Trophoblast cell (in vitro differentiated cells and primary cell): ENCODE results near the gene SMYD3.

Experiments
- DNase-seq, 2 donors: peaks; one replicate each; pipeline ENCODE4 v3.0.0-alpha.2; 2016
- H2AFZ ChIP-seq: 2 replicates; pipeline ENCODE4 v1.6.1; 2013; ENCODE audit warnings: low read length, moderate library complexity, mild to moderate bottlenecking; ENCODE audit not compliant: insufficient read depth, poor library complexity
- H2AK5ac ChIP-seq: 2 replicates; pipeline ENCODE4 v1.6.1; 2013; ENCODE audit warnings: mild to moderate bottlenecking, low read length
- H2BK120ac ChIP-seq: 2 replicates; pipeline ENCODE4 v1.6.1; 2013; ENCODE audit warnings: low read length, mild to moderate bottlenecking, moderate library complexity; ENCODE audit not compliant: insufficient read depth, poor library complexity
- H2BK12ac ChIP-seq: 2 replicates; pipeline ENCODE4 v1.6.1; 2013; ENCODE audit warnings: mild to moderate bottlenecking, low read length, moderate library complexity
- H2BK5ac ChIP-seq: 2 replicates; pipeline ENCODE4 v1.6.1; 2013; ENCODE audit warnings: low read length, low read depth, moderate library complexity, mild to moderate bottlenecking; ENCODE audit not compliant: poor library complexity
- H3K14ac ChIP-seq: 2 replicates; pipeline ENCODE4 v1.6.1; 2013; ENCODE audit warnings: mild to moderate bottlenecking, low read length
- H3K18ac ChIP-seq: 2 replicates; pipeline ENCODE4 v1.6.1; 2013; ENCODE audit warnings: mild to moderate bottlenecking, low read length
- H3K23ac ChIP-seq: 2 replicates; pipeline ENCODE4 v1.6.1; 2013; ENCODE audit warnings: low read length
- H3K27ac ChIP-seq: 2 replicates; pipeline ENCODE4 v1.5.1; 2013; ENCODE audit warnings: low read depth, mild to moderate bottlenecking, inconsistent platforms, low read length, moderate library complexity
- H3K27me3 ChIP-seq: 2 replicates; pipeline ENCODE4 v1.6.1; 2013; ENCODE audit warnings: inconsistent platforms, mild to moderate bottlenecking, low read length, moderate library complexity; ENCODE audit not compliant: insufficient read depth
- H3K36me3 ChIP-seq, 2 experiments: 1 replicate in 1 of 2; 2 replicates in 1 of 2; pipeline ENCODE4 v1.6.1; 2013; ENCODE audit warnings: low read length in 2 of 2, mild to moderate bottlenecking in 2 of 2, moderate library complexity in 1 of 2; ENCODE audit not compliant: insufficient read depth in 2 of 2, control insufficient read depth in 1 of 2
- H3K4ac ChIP-seq: 2 replicates; pipeline ENCODE4 v1.6.1; 2013; ENCODE audit warnings: low read depth, mild to moderate bottlenecking, low read length, moderate library complexity
- H3K4me1 ChIP-seq, 2 experiments: 1 replicate in 1 of 2; 2 replicates in 1 of 2; pipeline ENCODE4 v1.6.1; 2013; ENCODE audit warnings: low read length in 2 of 2, mild to moderate bottlenecking in 2 of 2, moderate library complexity in 1 of 2; ENCODE audit not compliant: insufficient read depth in 2 of 2, control insufficient read depth in 1 of 2
- H3K4me2 ChIP-seq: 2 replicates; pipeline ENCODE4 v1.6.1; 2013; ENCODE audit warnings: inconsistent platforms, mild to moderate bottlenecking, low read length, moderate library complexity
- H3K4me3 ChIP-seq: 2 replicates; pipeline ENCODE4 v1.5.1; 2013; ENCODE audit warnings: mild to moderate bottlenecking, low read depth, low read length, inconsistent platforms
- H3K79me1 ChIP-seq: one replicate; pipeline ENCODE4 v1.6.1; 2013; ENCODE audit warnings: low read length
- H3K79me2 ChIP-seq: 2 replicates; pipeline ENCODE4 v1.6.1; 2013; ENCODE audit warnings: low read length, mild to moderate bottlenecking; ENCODE audit not compliant: control insufficient read depth, insufficient read depth, poor library complexity
- H3K9ac ChIP-seq: 2 replicates; pipeline ENCODE4 v1.6.1; 2013; ENCODE audit warnings: mild to moderate bottlenecking, low read length
- H3K9me3 ChIP-seq: 2 replicates; pipeline ENCODE4 v1.6.1; 2013; ENCODE audit warnings: low read depth, mild to moderate bottlenecking, control low read depth, inconsistent platforms, low read length; ENCODE audit not compliant: insufficient read depth
- H4K12ac ChIP-seq: 2 replicates; pipeline ENCODE4 v1.6.1; 2013; ENCODE audit warnings: low read depth, mild to moderate bottlenecking, low read length, moderate library complexity
- H4K8ac ChIP-seq: 2 replicates; pipeline ENCODE4 v1.6.1; 2013; ENCODE audit warnings: low read depth, mild to moderate bottlenecking, low read length, moderate library complexity
- H4K91ac ChIP-seq: one replicate; pipeline ENCODE4 v1.6.1; 2013; ENCODE audit warnings: low read depth, mild to moderate bottlenecking, low read length, moderate library complexity
- WGBS: extraction: QIAGEN DNeasy Blood & Tissue Kit; methylation state at CpG from one replicate; pipeline ENCODE4 v1.1.7; 2013; ENCODE audit warnings: missing lambda C conversion rate; ENCODE audit not compliant: insufficient read length, insufficient coverage; ENCODE audit errors: extremely low coverage; 5-methylcytosine and 5-hydroxymethylcytosine counted together

The SMYD3 gene

GRCh38 chr1:245762396-245762910 is 744.6 kb downstream of the SMYD3 start:
- Histone ChIP-seq H3K18ac (no peak overlapping the region), H3K4me3 (no peak overlapping the region), H3K14ac (no peak overlapping the region), H2AK5ac (no peak overlapping the region), H3K4ac (no peak overlapping the region), H4K8ac (no peak overlapping the region), H3K9me3 (no peaks in the 10 kb centered on the region), H4K12ac (no peak overlapping the region), H3K27ac (no peak overlapping the region), H2BK5ac (no peak overlapping the region), H3K79me2 (no peaks in the 10 kb centered on the region), H3K27me3 (no peaks in the 10 kb centered on the region), H3K79me1 (no peaks in the 10 kb centered on the region), H3K4me1 (peaks cover 6 to 9% of the 10 kb centered on the region in 2 experiments), H3K23ac (no peak overlapping the region), H3K4me2 (no peak overlapping the region), H2BK12ac (no peak overlapping the region), H3K9ac (no peak overlapping the region), H3K36me3 (no peaks in the 10 kb centered on the region), H2AFZ (peak overlapping the region; percentile 9), H2BK120ac (no peak overlapping the region), H4K91ac (peak overlapping the region; percentile 4)
- WGBS = no CpG with 5 or more reads among the region's 19 CpGs
- DNase-seq = peak; percentile 60 to 86

- no CpG with 5 or more reads among the region's 4 CpGs for WGBS
- no peak overlapping the region for H3K4me3 ChIP-seq
Measured at GRCh38 chr1:245760301-245760700, 746.8 kb downstream of the SMYD3 start.

GRCh38 chr1:245754463-245754961 is 752.6 kb downstream of the SMYD3 start:
- no peak overlapping the region for H2AFZ ChIP-seq
- H3K79me2 ChIP-seq = peaks cover 4% of the 10 kb centered on the region
- peaks cover 21% of the 10 kb centered on the region for H3K79me1 ChIP-seq
- WGBS = no CpG with 5 or more reads among the region's 3 CpGs
- H2BK5ac ChIP-seq = no peak overlapping the region
- no peak overlapping the region for H3K9ac ChIP-seq
- no peak overlapping the region for H3K23ac ChIP-seq
- no peak overlapping the region for H2BK120ac ChIP-seq
- no peaks in the 10 kb centered on the region for H3K9me3 ChIP-seq
- H2AK5ac ChIP-seq = no peak overlapping the region
- H3K4me1 ChIP-seq = peaks cover 19 to 26% of the 10 kb centered on the region in 2 experiments
- no peak overlapping the region for H3K4me2 ChIP-seq
- H2BK12ac ChIP-seq = no peak overlapping the region
- no peak overlapping the region for H3K18ac ChIP-seq
- H3K36me3 ChIP-seq = no peaks in the 10 kb centered on the region
- H4K12ac ChIP-seq = no peak overlapping the region
- H3K27ac ChIP-seq = peak overlapping the region; percentile 22
- no peaks in the 10 kb centered on the region for H3K27me3 ChIP-seq
- no peak for DNase-seq
- no peak overlapping the region for H4K91ac ChIP-seq
- H3K14ac ChIP-seq = no peak overlapping the region
- H3K4me3 ChIP-seq = no peak overlapping the region
- no peak overlapping the region for H4K8ac ChIP-seq
- peak overlapping the region; percentile 47 for H3K4ac ChIP-seq

More at GRCh38 chr1:245760301-245760700, 746.8 kb downstream of the SMYD3 start:
- H4K91ac ChIP-seq = no peak overlapping the region
- no peak overlapping the region for H2AK5ac ChIP-seq
- no peaks in the 10 kb centered on the region for H3K27me3 ChIP-seq
- H3K18ac ChIP-seq = no peak overlapping the region
- H3K23ac ChIP-seq = no peak overlapping the region
- H3K36me3 ChIP-seq = no peaks in the 10 kb centered on the region
- no peak overlapping the region for H3K9ac ChIP-seq
- H3K14ac ChIP-seq = no peak overlapping the region
- H3K27ac ChIP-seq = no peak overlapping the region
- H2BK12ac ChIP-seq = no peak overlapping the region
- H3K4me1 ChIP-seq = peaks cover 6 to 9% of the 10 kb centered on the region in 2 experiments
- H3K9me3 ChIP-seq = no peaks in the 10 kb centered on the region
- H4K8ac ChIP-seq = no peak overlapping the region
- no peaks in the 10 kb centered on the region for H3K79me1 ChIP-seq
- H4K12ac ChIP-seq = no peak overlapping the region
- H2BK120ac ChIP-seq = no peak overlapping the region
- DNase-seq = no peak
- H3K4ac ChIP-seq = no peak overlapping the region
- no peak overlapping the region for H3K4me2 ChIP-seq
- H3K79me2 ChIP-seq = no peaks in the 10 kb centered on the region
- no peak overlapping the region for H2AFZ ChIP-seq
- no peak overlapping the region for H2BK5ac ChIP-seq

- Histone ChIP-seq H3K23ac (no peak overlapping the region), H3K4me3 (no peak overlapping the region), H2BK120ac (no peak overlapping the region), H3K79me2 (peaks cover 4% of the 10 kb centered on the region), H3K79me1 (peaks cover 21% of the 10 kb centered on the region), H3K4me2 (no peak overlapping the region), H2BK5ac (no peak overlapping the region), H3K4ac (no peak overlapping the region), H3K9ac (no peak overlapping the region), H3K27me3 (no peaks in the 10 kb centered on the region), H2AK5ac (no peak overlapping the region), H4K91ac (no peak overlapping the region), H4K12ac (no peak overlapping the region), H2BK12ac (no peak overlapping the region), H3K9me3 (no peaks in the 10 kb centered on the region), H3K4me1 (peaks cover 19 to 26% of the 10 kb centered on the region in 2 experiments), H2AFZ (no peak overlapping the region), H3K27ac (peak overlapping the region; percentile 40), H3K36me3 (no peaks in the 10 kb centered on the region), H4K8ac (no peak overlapping the region), H3K18ac (no peak overlapping the region), H3K14ac (no peak overlapping the region)
- no peak for DNase-seq
- WGBS = no CpG with 5 or more reads among the region's 2 CpGs
Measured at GRCh38 chr1:245753807-245754206, 753.3 kb downstream of the SMYD3 start.
